Measurements from ENCODE around the gene WDR72.

The WDR72 gene

GRCh38 chr15:53534105-53534839 lies 225.2 kb downstream of the WDR72 start:
- no peak for DNase-seq (ENCODE audit: low read depth)

- no peak for DNase-seq (ENCODE audit: low read depth)
Measured at GRCh38 chr15:53530761-53531160, 228.7 kb downstream of the WDR72 start.

- DNase-seq (ENCODE audit: low read depth), result no peak
Measured at GRCh38 chr15:53527996-53528395, 231.5 kb downstream of the WDR72 start.

- no peak for DNase-seq (ENCODE audit: low read depth)
Measured at GRCh38 chr15:53525894-53526293, 233.6 kb downstream of the WDR72 start.

GRCh38 chr15:53522991-53523390 lies 236.5 kb downstream of the WDR72 start:
- no peak for DNase-seq (ENCODE audit: low read depth)

GRCh38 chr15:53520996-53521395 lies 238.5 kb downstream of the WDR72 start:
- no peak for DNase-seq (ENCODE audit: low read depth)

- DNase-seq (ENCODE audit: low read depth), result no peak
Measured at GRCh38 chr15:53513431-53513830, 246.0 kb downstream of the WDR72 start.

GRCh38 chr15:53512029-53512428 lies 247.4 kb downstream of the WDR72 start:
- no peak for DNase-seq (ENCODE audit: low read depth)

GRCh38 chr15:53511175-53511574 lies 248.3 kb downstream of the WDR72 start:
- DNase-seq (ENCODE audit: low read depth), result no peak

GRCh38 chr15:53506370-53506769 lies 253.1 kb downstream of the WDR72 start:
- no peak for DNase-seq (ENCODE audit: low read depth)

- no peak for DNase-seq (ENCODE audit: low read depth)
Measured at GRCh38 chr15:53498996-53499395, 260.5 kb downstream of the WDR72 start.

- DNase-seq (ENCODE audit: low read depth), result no peak
Measured at GRCh38 chr15:53490341-53490740, 269.1 kb downstream of the WDR72 start.

GRCh38 chr15:53482055-53482454 lies 277.4 kb downstream of the WDR72 start:
- no peak for DNase-seq (ENCODE audit: low read depth)

GRCh38 chr15:53477981-53478766 lies 281.3 kb downstream of the WDR72 start:
- DNase-seq (ENCODE audit: low read depth), result no peak

- no peak for DNase-seq (ENCODE audit: low read depth)
Measured at GRCh38 chr15:53473886-53474285, 285.6 kb downstream of the WDR72 start.

- DNase-seq (ENCODE audit: low read depth), result no peak
Measured at GRCh38 chr15:53473435-53473834, 286.0 kb downstream of the WDR72 start.

GRCh38 chr15:53472883-53473282 lies 286.6 kb downstream of the WDR72 start:
- no peak for DNase-seq (ENCODE audit: low read depth)

GRCh38 chr15:53472210-53472609 lies 287.3 kb downstream of the WDR72 start:
- DNase-seq (ENCODE audit: low read depth), result no peak

GRCh38 chr15:53470743-53471142 lies 288.7 kb downstream of the WDR72 start:
- no peak for DNase-seq (ENCODE audit: low read depth)

GRCh38 chr15:53469422-53469821 lies 290.0 kb downstream of the WDR72 start:
- no peak for DNase-seq (ENCODE audit: low read depth)
